Neural crest cell (in vitro differentiated cells): ENCODE results near the gene RFC1. TPM values are rescaled to one million over a fixed set of nuclear protein-coding genes. Genes with fewer than 3 reads are reported as not detected.
A peak's percentile ranks its signal among the peaks of the same experiment; 100 is the strongest.

ENCODE experiments used
- DNase-seq: peaks from one replicate; pipeline ENCODE4 v3.0.0; 2021; ENCODE audit warnings: low read depth, mixed read lengths, low spot score
- H3K27ac Mint-ChIP-seq: one replicate; pipeline ENCODE4 v1.8.0; 2021; ENCODE audit warnings: mild to moderate bottlenecking, mixed read lengths; ENCODE audit not compliant: unreplicated experiment
- H3K27me3 Mint-ChIP-seq: 2 replicates; pipeline ENCODE4 v1.8.0; 2021; ENCODE audit warnings: low read depth, mild to moderate bottlenecking, mixed read lengths
- H3K36me3 Mint-ChIP-seq: 2 replicates; pipeline ENCODE4 v1.8.0; 2021; ENCODE audit warnings: low read depth, mild to moderate bottlenecking, mixed read lengths
- H3K4me1 Mint-ChIP-seq: 2 replicates; pipeline ENCODE4 v1.8.0; 2021; ENCODE audit warnings: mixed read lengths
- H3K4me3 Mint-ChIP-seq: one replicate; pipeline ENCODE4 v1.8.0; 2021; ENCODE audit warnings: mild to moderate bottlenecking, mixed read lengths
- H3K9me3 Mint-ChIP-seq: 2 replicates; pipeline ENCODE4 v1.8.0; 2021; ENCODE audit warnings: mixed read lengths
- CTCF ChIP-seq: fragments of 200-600 bp; sonication (generic); conservative IDR thresholded peaks from 2 replicates; pipeline ENCODE4 v1.5.0; 2021; ENCODE audit warnings: antibody characterized with exemption, mild to moderate bottlenecking
- total RNA-seq: library from RNA; stranded (reverse); gene quantifications from 2 replicates; pipeline ENCODE4 v1.2.1, GENCODE V29; 2021

RFC1 gene
- total RNA-seq, 1 donor from 2014 or later: 69.3 TPM

GRCh38 chr4:39274503-39274902, 91.7 kb downstream of the RFC1 start:
- Mint-ChIP-seq H3K27ac (no peak overlapping the region), H3K9me3 (no peaks in the 10 kb centered on the region), H3K4me1 (no peaks in the 10 kb centered on the region), H3K27me3 (no peaks in the 10 kb centered on the region), H3K4me3 (no peak overlapping the region), H3K36me3 (peaks cover 26% of the 10 kb centered on the region)
- TF ChIP-seq CTCF: no peak
- DNase-seq: no peak

- Mint-ChIP-seq H3K27ac (no peak overlapping the region), H3K4me3 (no peak overlapping the region), H3K27me3 (no peaks in the 10 kb centered on the region), H3K9me3 (peaks cover 2% of the 10 kb centered on the region), H3K4me1 (no peaks in the 10 kb centered on the region), H3K36me3 (peaks cover 34% of the 10 kb centered on the region)
- TF ChIP-seq CTCF: no peak
- DNase-seq: no peak
These were observed 102.3 kb downstream of the RFC1 start for GRCh38 chr4:39263895-39264294.

- no peak for TF ChIP-seq CTCF
- peaks cover 2% of the 10 kb centered on the region for H3K9me3 Mint-ChIP-seq
- H3K36me3 Mint-ChIP-seq: peaks cover 34% of the 10 kb centered on the region
- no peak for DNase-seq
- peaks cover 9% of the 10 kb centered on the region for H3K4me1 Mint-ChIP-seq
- H3K27me3 Mint-ChIP-seq: no peaks in the 10 kb centered on the region
- no peak overlapping the region for H3K4me3 Mint-ChIP-seq
- peak overlapping the region; percentile 3 for H3K27ac Mint-ChIP-seq
These were observed 106.4 kb downstream of the RFC1 start for GRCh38 chr4:39259571-39260330.

GRCh38 chr4:39256436-39256835, 109.7 kb downstream of the RFC1 start:
- no peak for DNase-seq
- peaks cover 28% of the 10 kb centered on the region for H3K36me3 Mint-ChIP-seq
- H3K27ac Mint-ChIP-seq: no peak overlapping the region
- H3K4me3 Mint-ChIP-seq: no peak overlapping the region
- H3K4me1 Mint-ChIP-seq: peaks cover 9% of the 10 kb centered on the region
- TF ChIP-seq CTCF: no peak
- no peaks in the 10 kb centered on the region for H3K27me3 Mint-ChIP-seq
- peaks cover 2% of the 10 kb centered on the region for H3K9me3 Mint-ChIP-seq

GRCh38 chr4:39255871-39256270, 110.3 kb downstream of the RFC1 start:
- Mint-ChIP-seq H3K27me3 (no peaks in the 10 kb centered on the region), H3K27ac (no peak overlapping the region)
- no peak for TF ChIP-seq CTCF

More at GRCh38 chr4:39255871-39256270, 110.3 kb downstream of the RFC1 start:
- H3K9me3 Mint-ChIP-seq: peaks cover 2% of the 10 kb centered on the region
- H3K4me1 Mint-ChIP-seq: peaks cover 9% of the 10 kb centered on the region
- H3K4me3 Mint-ChIP-seq: no peak overlapping the region
- DNase-seq: no peak
- H3K36me3 Mint-ChIP-seq: peaks cover 25% of the 10 kb centered on the region
